Brain pericyte (primary cell): ENCODE results near the gene TBC1D10A.

Experiments used
- DNase-seq: peaks from one replicate; pipeline ENCODE4 v3.0.0-alpha.2; 2012; ENCODE audit warnings: low read depth, low spot score

TBC1D10A gene

GRCh38 chr22:30286813-30287647, 39.7 kb downstream of the TBC1D10A start:
- DNase-seq: no peak

GRCh38 chr22:30286331-30286730, 40.4 kb downstream of the TBC1D10A start:
- DNase-seq: no peak

GRCh38 chr22:30285846-30286200, 40.9 kb downstream of the TBC1D10A start:
- no peak for DNase-seq

GRCh38 chr22:30285176-30285845, 41.4 kb downstream of the TBC1D10A start:
- DNase-seq: no peak

GRCh38 chr22:30284666-30285065, 42.1 kb downstream of the TBC1D10A start:
- no peak for DNase-seq

- no peak for DNase-seq
These were observed 42.6 kb downstream of the TBC1D10A start for GRCh38 chr22:30284172-30284571.

GRCh38 chr22:30283342-30283741, 43.4 kb downstream of the TBC1D10A start:
- no peak for DNase-seq

- no peak for DNase-seq
These were observed 44.1 kb downstream of the TBC1D10A start for GRCh38 chr22:30282616-30283046.

- DNase-seq: no peak
These were observed 46.2 kb downstream of the TBC1D10A start for GRCh38 chr22:30280505-30280904.

GRCh38 chr22:30279932-30280331, 46.8 kb downstream of the TBC1D10A start:
- no peak for DNase-seq

GRCh38 chr22:30279046-30279788, 47.5 kb downstream of the TBC1D10A start:
- DNase-seq: no peak

- no peak for DNase-seq
These were observed 49.0 kb downstream of the TBC1D10A start for GRCh38 chr22:30277547-30278344.

- no peak for DNase-seq
These were observed 50.7 kb downstream of the TBC1D10A start for GRCh38 chr22:30276039-30276438.

GRCh38 chr22:30275625-30276024, 51.1 kb downstream of the TBC1D10A start:
- no peak for DNase-seq

- DNase-seq: no peak
These were observed 52.3 kb downstream of the TBC1D10A start for GRCh38 chr22:30274437-30274812.

- DNase-seq: no peak
These were observed 52.9 kb downstream of the TBC1D10A start for GRCh38 chr22:30273711-30274436.

GRCh38 chr22:30272781-30273601, 53.8 kb downstream of the TBC1D10A start:
- DNase-seq: no peak

- no peak for DNase-seq
These were observed 55.9 kb downstream of the TBC1D10A start for GRCh38 chr22:30270832-30271231.

- no peak for DNase-seq
These were observed 58.4 kb downstream of the TBC1D10A start for GRCh38 chr22:30268331-30268730.
